ENCODE measurements around the gene PCDH19. TPM values are rescaled to one million over a fixed set of nuclear protein-coding genes. Genes with fewer than 3 reads are reported as not detected.

Gene PCDH19
- polyA plus RNA-seq, 1 of the 3 experiments (the other 2 are of a cell fraction): under 0.01 TPM

DNA sequence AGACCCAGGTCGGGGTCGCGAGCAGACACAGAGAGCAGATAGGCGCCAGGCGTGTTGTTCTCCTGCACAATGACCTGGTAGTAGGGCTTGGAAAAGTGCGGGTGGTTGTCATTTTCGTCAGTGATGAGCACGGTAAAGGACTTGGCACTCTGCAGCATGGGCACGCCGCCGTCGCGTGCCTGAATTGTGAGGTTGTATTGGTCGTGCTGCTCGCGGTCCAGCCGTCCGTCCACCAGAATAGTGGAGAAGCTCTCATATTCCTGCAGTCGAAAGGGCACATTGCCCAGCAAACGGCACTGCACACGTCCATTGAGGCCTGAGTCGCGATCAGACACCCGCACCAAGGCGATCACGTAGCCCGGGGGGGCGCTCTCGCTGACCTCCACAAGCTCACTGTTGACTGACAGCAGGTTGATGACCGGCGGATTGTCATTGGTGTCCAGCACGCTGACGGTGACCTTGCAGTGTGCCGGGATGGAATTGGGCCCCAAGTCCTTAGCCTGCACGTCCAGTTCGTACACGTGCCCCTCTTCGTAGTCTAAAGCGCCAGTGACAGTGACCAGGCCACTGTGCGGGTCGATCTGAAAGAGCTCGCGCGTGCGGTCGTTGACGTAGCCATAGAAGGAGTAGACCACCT is 2.8 kb downstream of the PCDH19 start:
- CTCF ChIA-PET: no interaction called here
- WGBS (ENCODE audit: low lambda C conversion rate): 67% methylated on average over 24 of the region's 47 CpGs

DNA sequence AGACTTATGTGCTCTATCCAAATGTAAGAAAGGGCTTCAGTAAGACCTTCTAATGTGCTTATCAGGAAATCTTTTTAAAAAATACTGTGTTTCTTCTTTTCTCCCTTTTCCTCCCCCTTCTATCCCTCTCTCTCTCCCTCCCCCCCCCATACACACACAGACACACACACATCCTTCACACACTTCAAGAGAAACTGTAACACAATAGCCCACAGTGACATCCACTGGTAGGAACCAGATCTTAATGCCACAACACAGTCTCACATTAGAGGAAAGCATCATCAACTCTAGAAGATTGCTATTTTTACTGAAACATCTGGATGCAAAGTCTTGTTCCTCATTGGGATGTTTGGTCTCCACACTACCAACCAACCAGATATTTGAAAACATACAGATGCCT is 4.6 kb downstream of the PCDH19 start:
- H3K4me2 ChIP-seq: no peak overlapping the region
- H3K4me3 ChIP-seq (ENCODE audit: low read depth in 2 of 2, low read length in 1 of 2): no peak overlapping the region
- H3F3A ChIP-seq (replicated peaks; ENCODE audit: insufficient read depth): no peaks in the 10 kb centered on the region
- POLR2A ChIA-PET: no interaction called here
- no peaks in the 10 kb centered on the region for H3K9me3 ChIP-seq
- no peaks in the 10 kb centered on the region for H3K9me2 ChIP-seq
- H3K4me1 ChIP-seq (ENCODE audit: control insufficient read depth in 1 of 2, insufficient read depth in 2 of 2, low read depth in 1 of 2, low read length in 1 of 2): no peaks in the 10 kb centered on the region; a peak in 1 of 4 replicates
- TF ChIP-seq, protein P1, sequence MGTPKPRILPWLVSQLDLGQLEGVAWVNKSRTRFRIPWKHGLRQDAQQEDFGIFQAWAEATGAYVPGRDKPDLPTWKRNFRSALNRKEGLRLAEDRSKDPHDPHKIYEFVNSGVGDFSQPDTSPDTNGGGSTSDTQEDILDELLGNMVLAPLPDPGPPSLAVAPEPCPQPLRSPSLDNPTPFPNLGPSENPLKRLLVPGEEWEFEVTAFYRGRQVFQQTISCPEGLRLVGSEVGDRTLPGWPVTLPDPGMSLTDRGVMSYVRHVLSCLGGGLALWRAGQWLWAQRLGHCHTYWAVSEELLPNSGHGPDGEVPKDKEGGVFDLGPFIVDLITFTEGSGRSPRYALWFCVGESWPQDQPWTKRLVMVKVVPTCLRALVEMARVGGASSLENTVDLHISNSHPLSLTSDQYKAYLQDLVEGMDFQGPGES (IDR thresholded peaks at IDR 0.05; ENCODE audit: low read depth, low read length): no peak
- no peak for TF ChIP-seq MEF2A (IDR thresholded peaks at IDR 0.05; ENCODE audit: borderline replicate concordance, low read depth)
- TF ChIP-seq TEAD4 (IDR thresholded peaks at IDR 0.05; ENCODE audit: borderline replicate concordance, insufficient read depth): no peak
- TF ChIP-seq YY1 (IDR thresholded peaks at IDR 0.05; ENCODE audit: low read depth): no peak
- no peak for TF ChIP-seq RFX5 (IDR thresholded peaks at IDR 0.05; ENCODE audit: low read length)
- no peak for TF ChIP-seq NRF1 (IDR thresholded peaks at IDR 0.05; ENCODE audit: low read depth, low read length)
- TF ChIP-seq FOXM1 (IDR thresholded peaks at IDR 0.05; ENCODE audit: low read depth): no peak
- no peak for TF ChIP-seq POLR2AphosphoS5 (IDR thresholded peaks at IDR 0.05; ENCODE audit: low read depth, low read length)
- no peak for TF ChIP-seq MXI1 (IDR thresholded peaks at IDR 0.05; ENCODE audit: low read depth, low read length)
- TF ChIP-seq RAD21 (IDR thresholded peaks at IDR 0.05; ENCODE audit: low read length): no peak
- TF ChIP-seq, protein P2, sequence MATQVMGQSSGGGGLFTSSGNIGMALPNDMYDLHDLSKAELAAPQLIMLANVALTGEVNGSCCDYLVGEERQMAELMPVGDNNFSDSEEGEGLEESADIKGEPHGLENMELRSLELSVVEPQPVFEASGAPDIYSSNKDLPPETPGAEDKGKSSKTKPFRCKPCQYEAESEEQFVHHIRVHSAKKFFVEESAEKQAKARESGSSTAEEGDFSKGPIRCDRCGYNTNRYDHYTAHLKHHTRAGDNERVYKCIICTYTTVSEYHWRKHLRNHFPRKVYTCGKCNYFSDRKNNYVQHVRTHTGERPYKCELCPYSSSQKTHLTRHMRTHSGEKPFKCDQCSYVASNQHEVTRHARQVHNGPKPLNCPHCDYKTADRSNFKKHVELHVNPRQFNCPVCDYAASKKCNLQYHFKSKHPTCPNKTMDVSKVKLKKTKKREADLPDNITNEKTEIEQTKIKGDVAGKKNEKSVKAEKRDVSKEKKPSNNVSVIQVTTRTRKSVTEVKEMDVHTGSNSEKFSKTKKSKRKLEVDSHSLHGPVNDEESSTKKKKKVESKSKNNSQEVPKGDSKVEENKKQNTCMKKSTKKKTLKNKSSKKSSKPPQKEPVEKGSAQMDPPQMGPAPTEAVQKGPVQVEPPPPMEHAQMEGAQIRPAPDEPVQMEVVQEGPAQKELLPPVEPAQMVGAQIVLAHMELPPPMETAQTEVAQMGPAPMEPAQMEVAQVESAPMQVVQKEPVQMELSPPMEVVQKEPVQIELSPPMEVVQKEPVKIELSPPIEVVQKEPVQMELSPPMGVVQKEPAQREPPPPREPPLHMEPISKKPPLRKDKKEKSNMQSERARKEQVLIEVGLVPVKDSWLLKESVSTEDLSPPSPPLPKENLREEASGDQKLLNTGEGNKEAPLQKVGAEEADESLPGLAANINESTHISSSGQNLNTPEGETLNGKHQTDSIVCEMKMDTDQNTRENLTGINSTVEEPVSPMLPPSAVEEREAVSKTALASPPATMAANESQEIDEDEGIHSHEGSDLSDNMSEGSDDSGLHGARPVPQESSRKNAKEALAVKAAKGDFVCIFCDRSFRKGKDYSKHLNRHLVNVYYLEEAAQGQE (IDR thresholded peaks at IDR 0.05; ENCODE audit: low read depth, low read length): no peak
- TF ChIP-seq EZH2phosphoT487 (IDR thresholded peaks at IDR 0.05; ENCODE audit: borderline replicate concordance, low read depth): no peak
- TF ChIP-seq TCF12 (IDR thresholded peaks at IDR 0.05): no peak
- TF ChIP-seq GABPA (IDR thresholded peaks at IDR 0.05; ENCODE audit: low read depth): no peak
- no peak for TF ChIP-seq RXRA (IDR thresholded peaks at IDR 0.05; ENCODE audit: borderline replicate concordance, low read depth)
- H3K27ac ChIP-seq (ENCODE audit: low read depth in 2 of 2, low read length in 1 of 2): no peak overlapping the region
- peaks cover 54% of the 10 kb centered on the region for H3K27me3 ChIP-seq (ENCODE audit: insufficient read depth)
- no peak for DNase-seq
- no peak overlapping the region for H2AFZ ChIP-seq (ENCODE audit: low read depth)
- no peaks in the 10 kb centered on the region for H3K79me2 ChIP-seq (ENCODE audit: insufficient read depth)
- CTCF ChIA-PET: no interaction called here
- H3K9ac ChIP-seq: no peak overlapping the region
- H4K20me1 ChIP-seq (ENCODE audit: insufficient read depth): no peaks in the 10 kb centered on the region
- H3K36me3 ChIP-seq (replicated peaks in 1 of 2; ENCODE audit: control insufficient read depth in 1 of 2, insufficient read depth in 2 of 2, low read length in 1 of 2): no peaks in the 10 kb centered on the region

More for the DNA sequence above, 2.8 kb downstream of the PCDH19 start:
- H3K4me3 ChIP-seq (ENCODE audit: low read depth in 2 of 2, low read length in 1 of 2): no peak overlapping the region
- no peaks in the 10 kb centered on the region for H3K36me3 ChIP-seq (replicated peaks in 1 of 2; ENCODE audit: control insufficient read depth in 1 of 2, insufficient read depth in 2 of 2, low read length in 1 of 2)
- no peak overlapping the region for H3K9ac ChIP-seq
- no peaks in the 10 kb centered on the region for H4K20me1 ChIP-seq (ENCODE audit: insufficient read depth)
- H3K4me1 ChIP-seq (ENCODE audit: control insufficient read depth in 1 of 2, insufficient read depth in 2 of 2, low read depth in 1 of 2, low read length in 1 of 2): no peaks in the 10 kb centered on the region; a peak in 1 of 4 replicates
- H3K4me2 ChIP-seq: no peak overlapping the region
- DNase-seq: no peak
- TF ChIP-seq NFIC (IDR thresholded peaks at IDR 0.05; ENCODE audit: borderline replicate concordance) (no peak), TEAD4 (IDR thresholded peaks at IDR 0.05; ENCODE audit: borderline replicate concordance, insufficient read depth) (no peak), EZH2phosphoT487 (IDR thresholded peaks at IDR 0.05; ENCODE audit: borderline replicate concordance, low read depth) (no peak), TCF12 (IDR thresholded peaks at IDR 0.05) (no peak), MXI1 (IDR thresholded peaks at IDR 0.05; ENCODE audit: low read depth, low read length) (no peak), RFX5 (IDR thresholded peaks at IDR 0.05; ENCODE audit: low read length) (no peak), CHD2 (IDR thresholded peaks at IDR 0.05; ENCODE audit: low read length, partially characterized antibody) (no peak)
- TF ChIP-seq, protein P1 (IDR thresholded peaks at IDR 0.05; ENCODE audit: low read depth, low read length): no peak
- H3K79me2 ChIP-seq (ENCODE audit: insufficient read depth): no peaks in the 10 kb centered on the region
- no peak overlapping the region for H2AFZ ChIP-seq (ENCODE audit: low read depth)
- no peaks in the 10 kb centered on the region for H3K9me3 ChIP-seq
- no peak overlapping the region for H3K27ac ChIP-seq (ENCODE audit: low read depth in 2 of 2, low read length in 1 of 2)
- H3K27me3 ChIP-seq (ENCODE audit: insufficient read depth): peaks cover 67% of the 10 kb centered on the region
- POLR2A ChIA-PET: no interaction called here
- H3F3A ChIP-seq (replicated peaks; ENCODE audit: insufficient read depth): no peaks in the 10 kb centered on the region
- no peaks in the 10 kb centered on the region for H3K9me2 ChIP-seq
